ENCODE measurements around the gene SORBS2. TPM values are rescaled to one million over a fixed set of nuclear protein-coding genes. Genes with fewer than 3 reads are reported as not detected.

Gene SORBS2
- total RNA-seq, 4 donors from 2014 or later, result 21.5 to 118 (median 29.5) TPM

DNA sequence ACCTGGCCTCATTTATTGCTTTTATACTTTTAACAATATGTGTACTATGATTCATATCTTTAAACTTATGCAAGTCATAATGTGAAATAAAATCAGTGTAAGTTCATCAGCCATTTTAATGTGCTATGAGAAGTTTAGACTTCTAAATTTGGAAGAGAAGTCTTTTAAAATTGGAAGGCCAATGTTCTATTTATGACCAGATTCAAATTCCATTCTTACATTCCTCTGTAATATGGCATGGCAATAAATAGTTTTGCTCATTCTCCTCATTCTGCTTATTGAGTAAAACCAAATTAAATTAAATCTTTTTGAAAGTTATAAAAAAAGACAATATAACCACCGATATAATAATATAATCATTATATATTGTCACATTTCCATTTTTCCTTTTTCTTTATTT lies 126.2 kb downstream of the SORBS2 start:
- Histone ChIP-seq H3K4me1 (no peaks in the 10 kb centered on the region), H3K27me3 (no peaks in the 10 kb centered on the region), H3K4me3 (no peak overlapping the region), H3K27ac (no peak overlapping the region), H3K36me3 (no peaks in the 10 kb centered on the region), H3K9me3 (no peaks in the 10 kb centered on the region)
- intact Hi-C loops (cut with DNase I; ENCODE audit: low total_unique reads), result no loop called here
- TF ChIP-seq, protein P1, sequence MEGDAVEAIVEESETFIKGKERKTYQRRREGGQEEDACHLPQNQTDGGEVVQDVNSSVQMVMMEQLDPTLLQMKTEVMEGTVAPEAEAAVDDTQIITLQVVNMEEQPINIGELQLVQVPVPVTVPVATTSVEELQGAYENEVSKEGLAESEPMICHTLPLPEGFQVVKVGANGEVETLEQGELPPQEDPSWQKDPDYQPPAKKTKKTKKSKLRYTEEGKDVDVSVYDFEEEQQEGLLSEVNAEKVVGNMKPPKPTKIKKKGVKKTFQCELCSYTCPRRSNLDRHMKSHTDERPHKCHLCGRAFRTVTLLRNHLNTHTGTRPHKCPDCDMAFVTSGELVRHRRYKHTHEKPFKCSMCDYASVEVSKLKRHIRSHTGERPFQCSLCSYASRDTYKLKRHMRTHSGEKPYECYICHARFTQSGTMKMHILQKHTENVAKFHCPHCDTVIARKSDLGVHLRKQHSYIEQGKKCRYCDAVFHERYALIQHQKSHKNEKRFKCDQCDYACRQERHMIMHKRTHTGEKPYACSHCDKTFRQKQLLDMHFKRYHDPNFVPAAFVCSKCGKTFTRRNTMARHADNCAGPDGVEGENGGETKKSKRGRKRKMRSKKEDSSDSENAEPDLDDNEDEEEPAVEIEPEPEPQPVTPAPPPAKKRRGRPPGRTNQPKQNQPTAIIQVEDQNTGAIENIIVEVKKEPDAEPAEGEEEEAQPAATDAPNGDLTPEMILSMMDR (IDR thresholded peaks at IDR 0.05), result no peak
- TF ChIP-seq POLR2A (IDR thresholded peaks at IDR 0.05), result no peak
- DNase-seq, result no peak

DNA sequence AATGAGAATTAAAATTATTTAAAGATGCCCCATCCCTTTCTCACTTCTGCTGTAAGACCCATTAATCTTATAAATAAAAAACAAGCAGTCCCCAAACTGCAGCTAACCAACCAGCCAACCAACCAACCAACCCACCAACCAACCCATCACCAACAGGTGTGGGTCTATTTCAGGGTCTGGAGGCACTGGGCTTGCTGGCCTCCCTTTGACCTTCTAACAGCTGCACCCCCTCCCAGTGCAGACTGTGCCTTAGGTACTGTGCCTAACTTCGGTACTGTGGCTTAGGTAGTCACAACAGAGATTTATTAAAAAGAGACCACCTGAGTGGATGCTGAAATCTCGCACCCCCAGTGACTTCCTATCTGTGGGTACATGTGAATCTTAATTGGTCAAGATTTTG lies 128.1 kb downstream of the SORBS2 start:
- no peak for DNase-seq
- no peaks in the 10 kb centered on the region for H3K36me3 ChIP-seq
- H3K27me3 ChIP-seq, result no peaks in the 10 kb centered on the region
- no peak overlapping the region for H3K4me3 ChIP-seq
- H3K27ac ChIP-seq, result no peak overlapping the region
- H3K9me3 ChIP-seq, result no peaks in the 10 kb centered on the region
- H3K4me1 ChIP-seq, result no peaks in the 10 kb centered on the region
- intact Hi-C loops (cut with DNase I; ENCODE audit: low total_unique reads), result no loop called here
- TF ChIP-seq POLR2A (IDR thresholded peaks at IDR 0.05), result no peak
- TF ChIP-seq, protein P1 (IDR thresholded peaks at IDR 0.05), result no peak

DNA sequence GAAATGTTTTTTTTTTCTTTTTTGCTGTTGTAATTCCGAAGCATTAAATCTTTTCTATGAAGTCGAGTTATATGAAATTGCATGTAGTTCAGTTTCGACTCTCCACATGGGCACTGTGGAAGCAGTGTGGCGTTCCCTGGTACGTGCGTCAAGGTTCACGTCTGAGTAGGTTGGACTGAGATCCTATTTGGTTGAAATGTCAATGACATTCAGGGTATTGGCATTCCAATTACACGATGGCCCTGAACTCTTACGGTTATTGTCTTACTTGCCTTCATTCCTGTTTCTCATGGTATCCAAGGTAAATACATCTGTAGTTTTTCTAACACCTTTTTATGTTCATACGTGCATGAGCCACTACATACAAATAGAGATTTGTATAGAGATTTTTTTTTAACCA lies 128.8 kb downstream of the SORBS2 start:
- no peaks in the 10 kb centered on the region for H3K27me3 ChIP-seq
- TF ChIP-seq, protein P1 (IDR thresholded peaks at IDR 0.05), result no peak
- no peak for TF ChIP-seq POLR2A (IDR thresholded peaks at IDR 0.05)
- H3K27ac ChIP-seq, result no peak overlapping the region
- intact Hi-C loops (cut with DNase I; ENCODE audit: low total_unique reads), result no loop called here
- no peak for DNase-seq
- H3K4me3 ChIP-seq, result no peak overlapping the region
- no peaks in the 10 kb centered on the region for H3K4me1 ChIP-seq
- H3K9me3 ChIP-seq, result no peaks in the 10 kb centered on the region
- no peaks in the 10 kb centered on the region for H3K36me3 ChIP-seq

DNA sequence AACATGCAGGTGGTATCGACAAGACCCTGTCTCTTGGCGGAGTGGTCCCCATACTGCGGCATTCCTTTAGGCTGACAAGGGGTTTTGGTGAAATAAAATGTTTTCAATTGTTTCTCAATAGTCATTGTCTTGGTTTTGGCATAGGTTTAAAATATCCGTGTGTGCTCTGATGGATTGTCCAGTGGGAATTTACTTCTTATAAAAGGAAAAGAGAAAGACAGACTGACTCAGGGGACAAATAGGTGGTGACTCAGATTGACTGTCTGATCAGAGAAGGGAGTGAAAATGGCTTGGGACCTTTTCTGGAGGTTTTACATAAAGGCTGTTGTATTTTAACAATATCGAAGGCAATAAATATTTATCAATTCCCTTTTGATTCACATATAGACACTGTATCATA lies 129.8 kb downstream of the SORBS2 start:
- DNase-seq, result no peak
- no peak overlapping the region for H3K27ac ChIP-seq
- H3K4me1 ChIP-seq, result no peaks in the 10 kb centered on the region

DNA sequence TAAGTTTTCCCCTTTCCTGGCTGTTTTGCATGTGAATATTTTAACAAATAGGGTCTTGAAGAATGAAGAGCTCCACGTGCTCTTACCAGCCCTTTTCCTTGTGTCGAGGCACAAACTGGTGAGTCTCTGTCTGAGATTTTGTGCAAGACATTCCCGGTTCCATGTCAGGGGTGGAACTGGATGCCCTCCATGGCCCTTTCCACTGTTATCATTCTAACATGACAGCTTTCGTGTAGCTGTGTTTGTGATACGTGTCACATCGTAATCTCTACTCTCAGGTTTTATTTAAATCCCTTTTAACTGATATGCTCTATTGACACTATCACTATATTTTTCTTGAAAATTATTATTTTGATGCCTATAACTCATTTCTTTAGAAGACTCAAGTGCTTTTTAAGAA lies 130.4 kb downstream of the SORBS2 start:
- Histone ChIP-seq H3K36me3 (no peaks in the 10 kb centered on the region), H3K27me3 (no peaks in the 10 kb centered on the region)
- intact Hi-C loops (cut with DNase I; ENCODE audit: low total_unique reads), result no loop called here

More for the DNA sequence above, 129.8 kb downstream of the SORBS2 start:
- no peak overlapping the region for H3K4me3 ChIP-seq
- intact Hi-C loops (cut with DNase I; ENCODE audit: low total_unique reads), result no loop called here
- no peaks in the 10 kb centered on the region for H3K36me3 ChIP-seq
- H3K27me3 ChIP-seq, result no peaks in the 10 kb centered on the region
- TF ChIP-seq, protein P1 (IDR thresholded peaks at IDR 0.05), result no peak
- no peak for TF ChIP-seq POLR2A (IDR thresholded peaks at IDR 0.05)
- no peaks in the 10 kb centered on the region for H3K9me3 ChIP-seq

More for the DNA sequence above, 130.4 kb downstream of the SORBS2 start:
- no peak overlapping the region for H3K27ac ChIP-seq
- no peaks in the 10 kb centered on the region for H3K9me3 ChIP-seq
- no peaks in the 10 kb centered on the region for H3K4me1 ChIP-seq
- no peak for TF ChIP-seq POLR2A (IDR thresholded peaks at IDR 0.05)
- TF ChIP-seq, protein P1 (IDR thresholded peaks at IDR 0.05), result no peak
- no peak for DNase-seq
- no peak overlapping the region for H3K4me3 ChIP-seq

Data from uterus (tissue), 4 donors.